Right atrium auricular region (tissue), 2 donors: Measurements from ENCODE around the gene AAR2. TPM values are rescaled to one million over a fixed set of nuclear protein-coding genes. Genes with fewer than 3 reads are reported as not detected.

Experiments used
- DNase-seq: peaks from one replicate; pipeline ENCODE4 v3.0.0-alpha.2; 2019; ENCODE audit warnings: low spot score
- H3K27ac ChIP-seq, 2 donors: fragments of 200-600 bp; sonication (generic); 1 replicate in 1 of 2; 2 replicates in 1 of 2; pipeline ENCODE4 v1.5.1; 2016 to 2019
- H3K27me3 ChIP-seq, 2 donors: fragments of 200-600 bp; sonication (generic); one replicate each; pipeline versions ENCODE4 v1.5.1 to v1.6.0; 2017 to 2019
- H3K36me3 ChIP-seq: fragments of 200-600 bp; sonication (generic); one replicate; pipeline ENCODE4 v1.5.1; 2016
- H3K4me1 ChIP-seq, 2 donors: fragments of 200-600 bp; sonication (generic); one replicate each; pipeline versions ENCODE4 v1.5.1 to v1.6.0; 2017 to 2019
- H3K4me3 ChIP-seq, 2 donors: fragments of 200-600 bp; sonication (generic); 1 replicate in 1 of 2; 2 replicates in 1 of 2; pipeline ENCODE4 v1.5.1; 2017 to 2019; ENCODE audit warnings: mild to moderate bottlenecking in 1 of 2, moderate library complexity in 1 of 2
- H3K9me3 ChIP-seq, 2 donors: fragments of 200-600 bp; sonication (generic); one replicate each; pipeline ENCODE4 v1.5.1; 2019
- CTCF ChIP-seq, 2 donors: fragments of 200-600 bp; sonication (generic); IDR thresholded peaks; one replicate each; pipeline ENCODE4 v1.5.1; 2019; ENCODE audit warnings: antibody characterized with exemption in 2 of 2
- total RNA-seq, 2 donors: library from RNA; depleted of rRNA; stranded (reverse); fragments of >200 nt; gene quantifications; one replicate each; pipeline ENCODE4 v1.1.0, GENCODE V29; 2016

AAR2 gene
- total RNA-seq, 2 donors from 2014 or later = 18.9 to 22.8 TPM

DNA sequence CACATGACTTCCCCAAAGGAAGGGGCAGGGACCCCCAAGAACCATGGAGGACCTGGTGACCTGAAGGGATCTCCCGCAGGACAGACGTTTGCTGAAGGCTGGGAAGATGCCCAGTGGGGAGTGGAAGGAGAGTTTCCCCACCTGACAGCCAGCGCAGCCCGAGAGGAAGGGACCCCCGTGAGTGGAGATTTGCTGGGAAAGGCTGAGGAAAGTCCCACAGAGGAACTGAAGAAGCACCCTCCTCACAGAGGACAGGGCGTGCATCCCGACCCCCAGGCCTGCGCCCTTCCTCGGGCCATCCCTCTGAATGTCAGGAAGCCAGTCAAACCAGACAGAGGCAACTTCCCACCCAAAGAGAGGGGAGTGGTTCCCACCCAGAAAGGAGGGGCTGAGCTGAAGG, 29.6 kb upstream of the AAR2 start:
- no peaks in the 10 kb centered on the region for H3K36me3 ChIP-seq

GRCh38 chr20:36207602-36208001, 28.7 kb upstream of the AAR2 start:
- no peak for DNase-seq
- H3K36me3 ChIP-seq = no peaks in the 10 kb centered on the region
- no peaks in the 10 kb centered on the region for H3K9me3 ChIP-seq

More for the DNA sequence above, 29.6 kb upstream of the AAR2 start:
- Histone ChIP-seq H3K27me3 (no peaks in the 10 kb centered on the region), H3K4me3 (no peak overlapping the region), H3K9me3 (no peaks in the 10 kb centered on the region), H3K27ac (no peak overlapping the region), H3K4me1 (no peaks in the 10 kb centered on the region)
- no peak for TF ChIP-seq CTCF (IDR thresholded peaks at IDR 0.05)
- no peak for DNase-seq

GRCh38 chr20:36208257-36208656, 28.0 kb upstream of the AAR2 start:
- no peak overlapping the region for H3K27ac ChIP-seq
- no peak for DNase-seq
- H3K4me1 ChIP-seq = no peaks in the 10 kb centered on the region
- no peak for TF ChIP-seq CTCF (IDR thresholded peaks at IDR 0.05)
- no peaks in the 10 kb centered on the region for H3K27me3 ChIP-seq
- no peak overlapping the region for H3K4me3 ChIP-seq
- H3K36me3 ChIP-seq = no peaks in the 10 kb centered on the region
- H3K9me3 ChIP-seq = no peaks in the 10 kb centered on the region

More at GRCh38 chr20:36207602-36208001, 28.7 kb upstream of the AAR2 start:
- no peak for TF ChIP-seq CTCF (IDR thresholded peaks at IDR 0.05)
- H3K4me3 ChIP-seq = no peak overlapping the region
- no peaks in the 10 kb centered on the region for H3K4me1 ChIP-seq
- no peaks in the 10 kb centered on the region for H3K27me3 ChIP-seq
- no peak overlapping the region for H3K27ac ChIP-seq

GRCh38 chr20:36210436-36211021, 25.7 kb upstream of the AAR2 start:
- H3K9me3 ChIP-seq = no peaks in the 10 kb centered on the region
- TF ChIP-seq CTCF (IDR thresholded peaks at IDR 0.05) = no peak
- no peak for DNase-seq
- H3K4me3 ChIP-seq = no peak overlapping the region
- no peak overlapping the region for H3K27ac ChIP-seq
- H3K36me3 ChIP-seq = no peaks in the 10 kb centered on the region
- H3K27me3 ChIP-seq = no peaks in the 10 kb centered on the region
- no peaks in the 10 kb centered on the region for H3K4me1 ChIP-seq

GRCh38 chr20:36213362-36213761, 22.9 kb upstream of the AAR2 start:
- TF ChIP-seq CTCF (IDR thresholded peaks at IDR 0.05) = no peak
- H3K4me3 ChIP-seq = no peak overlapping the region
- no peak overlapping the region for H3K27ac ChIP-seq
- no peaks in the 10 kb centered on the region for H3K36me3 ChIP-seq
- no peaks in the 10 kb centered on the region for H3K27me3 ChIP-seq
- no peaks in the 10 kb centered on the region for H3K9me3 ChIP-seq
- H3K4me1 ChIP-seq = no peaks in the 10 kb centered on the region
- no peak for DNase-seq

DNA sequence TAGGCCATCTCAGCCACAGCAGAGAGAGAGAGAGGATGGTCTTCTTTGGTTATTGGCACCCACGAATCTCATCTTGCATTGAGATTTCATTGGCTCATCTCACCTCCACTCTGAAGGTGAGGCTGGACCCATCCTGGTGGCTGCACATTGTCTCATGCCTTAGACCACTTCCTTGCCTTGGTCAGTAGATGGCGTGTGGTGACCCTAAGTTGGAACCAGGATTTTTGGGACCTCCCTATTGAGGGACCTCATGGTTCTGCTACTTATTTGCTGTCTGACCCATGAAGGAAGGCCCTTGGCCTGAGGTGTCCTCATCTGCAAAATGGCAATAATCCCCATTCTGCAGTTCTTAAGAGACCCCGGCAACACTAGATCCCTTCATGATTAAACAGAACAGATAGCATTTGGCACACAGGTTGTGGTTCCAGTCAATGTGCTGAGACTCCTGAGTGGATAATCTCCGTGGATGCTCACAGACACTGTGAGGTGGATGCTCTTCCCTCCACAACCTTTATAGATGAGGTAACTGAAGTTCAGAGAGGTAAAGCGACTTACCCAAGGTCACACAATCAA, 21.5 kb upstream of the AAR2 start:
- peak; percentile 41 to 62 for TF ChIP-seq CTCF (IDR thresholded peaks at IDR 0.05)
- Histone ChIP-seq H3K4me1 (no peaks in the 10 kb centered on the region), H3K27me3 (no peaks in the 10 kb centered on the region), H3K9me3 (no peaks in the 10 kb centered on the region), H3K4me3 (no peak overlapping the region), H3K27ac (no peak overlapping the region), H3K36me3 (no peaks in the 10 kb centered on the region)
- no peak for DNase-seq
